Naive thymus-derived CD4-positive, alpha-beta T cell (primary cell): ENCODE results near the gene COL6A1. TPM values are rescaled to one million over a fixed set of nuclear protein-coding genes. Genes with fewer than 3 reads are reported as not detected.

ENCODE experiments used
- ATAC-seq: fragments of 150-1000 bp; cut with Tn5 transposase; 2 replicates; pipeline ENCODE4 v1.10.0; 2021; ENCODE audit warnings: mild to moderate bottlenecking, moderate library complexity
- CTCF ChIA-PET: fragments of 350-600 bp; sonication (Branson Sonifier 250); formaldehyde crosslinking; loops from one replicate; lab custom pipeline; 2021; ENCODE audit warnings: antibody characterized with exemption; lab: Charles Lee
- POLR2A ChIA-PET: fragments of 350-600 bp; sonication (Branson Sonifier 250); formaldehyde crosslinking; loops from one replicate; lab custom pipeline; 2021; ENCODE audit warnings: antibody characterized with exemption, inconsistent platforms; lab: Charles Lee
- DNase-seq, 9 donors: peaks; one replicate each; pipeline versions ENCODE4 v3.0.0 to v3.0.0-alpha.2; 2020 to 2022; ENCODE audit warnings: mixed read lengths in 1 of 9
- H3K27ac ChIP-seq: one replicate; pipeline ENCODE4 v1.7.0; 2013; ENCODE audit warnings: mild to moderate bottlenecking, low read depth, low read length, moderate library complexity
- H3K27me3 ChIP-seq, 2 donors: one replicate each; pipeline ENCODE4 v1.7.0; 2013; ENCODE audit warnings: low read length in 2 of 2, mild to moderate bottlenecking in 2 of 2, moderate library complexity in 2 of 2; ENCODE audit not compliant: control insufficient read depth in 2 of 2, insufficient read depth in 2 of 2
- H3K36me3 ChIP-seq, 3 experiments: 1 replicate in 2 of 3; 2 replicates in 1 of 3; pipeline ENCODE4 v1.7.0; 2013; ENCODE audit warnings: low read length in 3 of 3, mild to moderate bottlenecking in 3 of 3, moderate library complexity in 1 of 3; ENCODE audit not compliant: insufficient read depth in 3 of 3, control insufficient read depth in 2 of 3
- H3K4me1 ChIP-seq, 2 donors: one replicate each; pipeline ENCODE4 v1.7.0; 2013; ENCODE audit warnings: low read length in 2 of 2, mild to moderate bottlenecking in 2 of 2, moderate library complexity in 1 of 2; ENCODE audit not compliant: control insufficient read depth in 2 of 2, insufficient read depth in 2 of 2
- H3K4me3 ChIP-seq: 2 replicates; pipeline ENCODE4 v1.7.0; 2013; ENCODE audit warnings: mild to moderate bottlenecking, low read length
- H3K9me3 ChIP-seq, 3 experiments: 1 replicate in 2 of 3; 2 replicates in 1 of 3; pipeline ENCODE4 v1.7.0; 2013; ENCODE audit warnings: low read length in 3 of 3; ENCODE audit not compliant: control insufficient read depth in 2 of 3
- H3K27ac Mint-ChIP-seq, 9 donors: one replicate each; pipeline ENCODE4 v1.8.0; 2020 to 2022; ENCODE audit warnings: mixed read lengths in 9 of 9, mild to moderate bottlenecking in 8 of 9, moderate library complexity in 5 of 9, inconsistent platforms in 2 of 9
- H3K27me3 Mint-ChIP-seq, 5 donors: one replicate each; pipeline ENCODE4 v1.8.0; 2021 to 2022; ENCODE audit warnings: mixed read lengths in 5 of 5, mild to moderate bottlenecking in 1 of 5
- H3K36me3 Mint-ChIP-seq, 5 donors: one replicate each; pipeline ENCODE4 v1.8.0; 2020 to 2022; ENCODE audit warnings: mixed read lengths in 5 of 5, mild to moderate bottlenecking in 3 of 5, inconsistent platforms in 1 of 5
- H3K4me1 Mint-ChIP-seq, 7 donors: one replicate each; pipeline ENCODE4 v1.8.0; 2020 to 2022; ENCODE audit warnings: mixed read lengths in 7 of 7, mild to moderate bottlenecking in 3 of 7, inconsistent platforms in 1 of 7
- H3K4me3 Mint-ChIP-seq, 10 donors: one replicate each; pipeline ENCODE4 v1.8.0; 2020 to 2022; ENCODE audit warnings: mild to moderate bottlenecking in 10 of 10, mixed read lengths in 10 of 10, moderate library complexity in 6 of 10, inconsistent platforms in 2 of 10
- H3K9me3 Mint-ChIP-seq, 11 donors: one replicate each; pipeline ENCODE4 v1.8.0; 2020 to 2022; ENCODE audit warnings: mixed read lengths in 11 of 11, mild to moderate bottlenecking in 4 of 11, inconsistent platforms in 1 of 11, moderate library complexity in 1 of 11
- intact Hi-C, 2 donors: fragments of 100-400 bp; cut with micrococcal nuclease; formaldehyde crosslinking; loops; one replicate each; pipeline ENCODE4 v1.15.1; 2023
- polyA plus RNA-seq, 2 donors: library from polyadenylated mRNA; unstranded; fragments of 300-500 nt; fragmentation: Illumina TruSeq; gene quantifications; one replicate each; pipeline ENCODE4 v1.2.3, GENCODE V29; 2021
- total RNA-seq, 6 experiments: library from RNA in 5 of 6; stranded (reverse) in 5 of 6; gene quantifications; 1 replicate in 5 of 6; 2 replicates in 1 of 6; pipeline ENCODE4 v1.2.3 and lab custom pipeline; 2021 to 2026

Gene COL6A1
- total and polyA plus RNA-seq, 7 experiments from 2014 or later: 0.22 to 17.1 (median 6.0) TPM

GRCh38 chr21:45941338-45941710, 40.2 kb upstream of the COL6A1 start:
- H3K27me3 Mint-ChIP-seq: peaks cover 0 to 1% (median 0%) of the 10 kb centered on the region in 5 donors
- CTCF ChIA-PET: no interaction called here

GRCh38 chr21:45941717-45942546, 39.6 kb upstream of the COL6A1 start:
- Histone ChIP-seq H3K9me3 (no peaks in the 10 kb centered on the region), H3K27ac (no peak overlapping the region), H3K27me3 (no peaks in the 10 kb centered on the region), H3K4me1 (no peaks in the 10 kb centered on the region), H3K4me3 (no peak overlapping the region), H3K36me3 (no peaks in the 10 kb centered on the region)
- no peak for ATAC-seq
- Mint-ChIP-seq H3K27me3 (peaks cover 0 to 4% (median 0%) of the 10 kb centered on the region in 5 donors), H3K27ac (no peak overlapping the region), H3K4me1 (no peaks in the 10 kb centered on the region), H3K36me3 (peaks cover 0 to 8% (median 0%) of the 10 kb centered on the region in 5 donors), H3K4me3 (no peak overlapping the region), H3K9me3 (peaks cover 0 to 1% (median 0%) of the 10 kb centered on the region in 11 donors)
- ChIA-PET CTCF (no interaction called here), POLR2A (no interaction called here)
- intact Hi-C loops: no loop called here
- no peak for DNase-seq

More at GRCh38 chr21:45941338-45941710, 40.2 kb upstream of the COL6A1 start:
- DNase-seq (no peak), ATAC-seq (no peak)
- Mint-ChIP-seq H3K9me3 (peaks cover 0 to 1% (median 0%) of the 10 kb centered on the region in 11 donors), H3K4me1 (no peaks in the 10 kb centered on the region), H3K27ac (no peak overlapping the region), H3K36me3 (peaks cover 0 to 8% (median 0%) of the 10 kb centered on the region in 5 donors), H3K4me3 (no peak overlapping the region)
- H3K4me3 ChIP-seq: no peak overlapping the region
- POLR2A ChIA-PET: no interaction called here
- no peaks in the 10 kb centered on the region for H3K9me3 ChIP-seq
- H3K36me3 ChIP-seq: no peaks in the 10 kb centered on the region
- intact Hi-C loops: no loop called here
- H3K4me1 ChIP-seq: no peaks in the 10 kb centered on the region
- no peaks in the 10 kb centered on the region for H3K27me3 ChIP-seq
- H3K27ac ChIP-seq: no peak overlapping the region

- Histone ChIP-seq H3K4me1 (no peaks in the 10 kb centered on the region), H3K9me3 (no peaks in the 10 kb centered on the region), H3K27me3 (no peaks in the 10 kb centered on the region), H3K4me3 (no peak overlapping the region), H3K36me3 (no peaks in the 10 kb centered on the region), H3K27ac (no peak overlapping the region)
- H3K27ac Mint-ChIP-seq: peak overlapping the region in 1 of 9 donors; percentile 56
- DNase-seq (no peak), ATAC-seq (no peak)
- POLR2A ChIA-PET: no interaction called here
- H3K36me3 Mint-ChIP-seq: peaks cover 0 to 4% (median 0%) of the 10 kb centered on the region in 5 donors
- H3K4me3 Mint-ChIP-seq: no peak overlapping the region
- intact Hi-C loops: no loop called here
- no peaks in the 10 kb centered on the region for H3K4me1 Mint-ChIP-seq
- peaks cover 0 to 4% (median 0%) of the 10 kb centered on the region in 5 donors for H3K27me3 Mint-ChIP-seq
- peaks cover 0 to 1% (median 0%) of the 10 kb centered on the region in 11 donors for H3K9me3 Mint-ChIP-seq
- CTCF ChIA-PET: no interaction called here
Measured at GRCh38 chr21:45942755-45943629, 38.6 kb upstream of the COL6A1 start.

GRCh38 chr21:45943630-45944540, 37.7 kb upstream of the COL6A1 start:
- Mint-ChIP-seq H3K27ac (no peak overlapping the region), H3K27me3 (peaks cover 0 to 7% (median 0%) of the 10 kb centered on the region in 5 donors), H3K4me3 (no peak overlapping the region), H3K36me3 (peaks cover 0 to 4% (median 0%) of the 10 kb centered on the region in 5 donors), H3K9me3 (peaks cover 0 to 1% (median 0%) of the 10 kb centered on the region in 11 donors), H3K4me1 (no peaks in the 10 kb centered on the region)
- ATAC-seq (no peak), DNase-seq (no peak)
- Histone ChIP-seq H3K36me3 (no peaks in the 10 kb centered on the region), H3K4me3 (no peak overlapping the region), H3K4me1 (no peaks in the 10 kb centered on the region), H3K9me3 (no peaks in the 10 kb centered on the region), H3K27ac (no peak overlapping the region), H3K27me3 (no peaks in the 10 kb centered on the region)
- POLR2A ChIA-PET: no interaction called here
- intact Hi-C loops: no loop called here
- CTCF ChIA-PET: no interaction called here

- Mint-ChIP-seq H3K27ac (no peak overlapping the region), H3K9me3 (peaks cover 0 to 1% (median 0%) of the 10 kb centered on the region in 11 donors), H3K4me1 (no peaks in the 10 kb centered on the region), H3K4me3 (no peak overlapping the region), H3K27me3 (peaks cover 0 to 7% (median 0%) of the 10 kb centered on the region in 5 donors), H3K36me3 (peaks cover 0 to 4% (median 0%) of the 10 kb centered on the region in 5 donors)
- intact Hi-C loops: no loop called here
- CTCF ChIA-PET: no interaction called here
- Histone ChIP-seq H3K27me3 (no peaks in the 10 kb centered on the region), H3K4me1 (no peaks in the 10 kb centered on the region), H3K27ac (no peak overlapping the region), H3K9me3 (no peaks in the 10 kb centered on the region), H3K4me3 (no peak overlapping the region), H3K36me3 (no peaks in the 10 kb centered on the region)
- DNase-seq (no peak), ATAC-seq (no peak)
- POLR2A ChIA-PET: no interaction called here
Measured at GRCh38 chr21:45944601-45945000, 37.0 kb upstream of the COL6A1 start.
